NB4 (cell line): ENCODE results near the gene KCNQ1.

ENCODE experiments used
- CTCF ChIP-seq: IDR thresholded peaks from one replicate; pipeline ENCODE4 v1.5.1; 2012; ENCODE audit warnings: low read depth, low read length
- MAX ChIP-seq: IDR thresholded peaks from 2 replicates; pipeline ENCODE4 v1.6.1; 2011; ENCODE audit warnings: low read depth, low read length
- POLR2A ChIP-seq: IDR thresholded peaks from 2 replicates; pipeline ENCODE4 v1.6.1; 2011; ENCODE audit warnings: mild to moderate bottlenecking; ENCODE audit not compliant: insufficient read length; ENCODE audit errors: extremely low read depth

GRCh38 chr11:2687223-2687530 lies 242.4 kb downstream of the KCNQ1 start:
- TF ChIP-seq MAX (no peak), CTCF (no peak), POLR2A (no peak)
